PC-3 (cell line): Measurements from ENCODE around the gene PLXNA2. TPM values are rescaled to one million over a fixed set of nuclear protein-coding genes. Genes with fewer than 3 reads are reported as not detected.

Experiments
- ATAC-seq: fragments of 200-7000 bp; cut with Tn5 transposase; 2 replicates; pipeline ENCODE4 v1.9.1; 2020; ENCODE audit warnings: mild to moderate bottlenecking, moderate library complexity
- BruUV-seq: library from RNA; stranded (reverse); fragments of 400-500 nt; replicated peaks from 2 replicates; lab custom pipeline; 2021; lab: Mats Ljungman, UMichigan
- CTCF ChIA-PET: fragments of 300-600 bp; sonication (Branson Sonifier 250); formaldehyde crosslinking; loops from one replicate; lab custom pipeline; 2022; ENCODE audit warnings: antibody characterized with exemption; lab: Charles Lee
- POLR2A ChIA-PET: fragments of 300-600 bp; sonication (Branson Sonifier 250); formaldehyde crosslinking; loops from one replicate; lab custom pipeline; 2022; ENCODE audit warnings: antibody characterized with exemption; ENCODE audit not compliant: unreplicated experiment; lab: Charles Lee
- DNase-seq: peaks from one replicate; pipeline ENCODE4 v3.0.0-alpha.2; 2015
- H2AFZ ChIP-seq: fragments of 300-600 bp; sonication (generic); 2 replicates; pipeline ENCODE4 v1.6.0; 2016; ENCODE audit warnings: antibody characterized with exemption, low read length
- H3F3A ChIP-seq: fragments of 300-600 bp; sonication (generic); one replicate; pipeline ENCODE4 v1.6.0; 2017; ENCODE audit warnings: antibody characterized with exemption, low read length, control low read depth, mild to moderate bottlenecking; ENCODE audit not compliant: unreplicated experiment
- H3K27ac ChIP-seq: fragments of 300-600 bp; sonication (generic); 2 replicates; pipeline ENCODE4 v1.5.1; 2016; ENCODE audit warnings: mild to moderate bottlenecking, low read length
- H3K27me3 ChIP-seq: fragments of 300-600 bp; sonication (generic); 2 replicates; pipeline ENCODE4 v1.6.1; 2016; ENCODE audit warnings: low read length, mixed read lengths
- H3K36me3 ChIP-seq: fragments of 300-600 bp; sonication (generic); 2 replicates; pipeline ENCODE4 v1.6.1; 2016; ENCODE audit warnings: low read depth, mixed run types, low read length, mixed read lengths
- H3K4me1 ChIP-seq: fragments of 300-600 bp; sonication (generic); 2 replicates; pipeline ENCODE4 v1.5.1; 2016; ENCODE audit warnings: low read length; ENCODE audit not compliant: insufficient read depth
- H3K4me2 ChIP-seq: fragments of 300-600 bp; sonication (generic); 2 replicates; pipeline ENCODE4 v1.6.0; 2016; ENCODE audit warnings: low read length
- H3K4me3 ChIP-seq: fragments of 300-600 bp; sonication (generic); 2 replicates; pipeline ENCODE4 v1.5.1; 2016; ENCODE audit warnings: mild to moderate bottlenecking, low read length, mixed read lengths
- H3K79me2 ChIP-seq: fragments of 300-600 bp; sonication (generic); 2 replicates; pipeline ENCODE4 v1.6.1; 2017; ENCODE audit warnings: low read length, mixed read lengths
- H3K9ac ChIP-seq: fragments of 300-600 bp; sonication (generic); 2 replicates; pipeline ENCODE4 v1.6.0; 2016; ENCODE audit warnings: mild to moderate bottlenecking, low read length
- H3K9me2 ChIP-seq: fragments of 300-600 bp; sonication (generic); replicated peaks from 2 replicates; pipeline ENCODE4 v1.6.1; 2016; ENCODE audit warnings: mixed run types, low read length, mixed read lengths
- H3K9me3 ChIP-seq: fragments of 300-600 bp; sonication (generic); 2 replicates; pipeline ENCODE4 v1.6.1; 2016; ENCODE audit warnings: low read length, mixed read lengths
- H4K20me1 ChIP-seq: fragments of 300-600 bp; sonication (generic); 2 replicates; pipeline ENCODE4 v1.6.1; 2016; ENCODE audit warnings: low read length, mixed read lengths
- CTCF ChIP-seq: fragments of 300-600 bp; sonication (generic); conservative IDR thresholded peaks from 2 replicates; pipeline ENCODE4 v1.5.1; 2017; ENCODE audit warnings: antibody characterized with exemption, low read depth, mild to moderate bottlenecking, low read length
- EZH2 ChIP-seq: fragments of 300-600 bp; sonication (generic); IDR thresholded peaks from one replicate; pipeline ENCODE4 v1.6.1; 2017; ENCODE audit warnings: antibody characterized with exemption, mild to moderate bottlenecking, low read length; ENCODE audit not compliant: unreplicated experiment
- EZH2phosphoT487 ChIP-seq: fragments of 300-600 bp; sonication (generic); IDR thresholded peaks from 2 replicates; pipeline ENCODE4 v1.6.1; 2018; ENCODE audit warnings: mild to moderate bottlenecking, antibody characterized with exemption, low read length, borderline replicate concordance
- intact Hi-C: fragments of 100-400 bp; cut with micrococcal nuclease; formaldehyde crosslinking; loops from 2 replicates; pipeline ENCODE4 v1.9.0; 2023
- total RNA-seq: library from RNA; depleted of rRNA; stranded (reverse); fragments of >200 nt; gene quantifications from 2 replicates; pipeline ENCODE4 v1.2.3, GENCODE V29; 2014

Gene PLXNA2
- total RNA-seq, 1 experiment from 2014 or later: 16.2 TPM

- Histone ChIP-seq H3K9ac (no peak overlapping the region), H3K27me3 (no peaks in the 10 kb centered on the region), H2AFZ (no peak overlapping the region), H3K4me2 (no peak overlapping the region), H3K9me3 (no peaks in the 10 kb centered on the region), H3F3A (no peaks in the 10 kb centered on the region), H3K36me3 (peaks cover 4% of the 10 kb centered on the region; the same call in 1 of the 2 replicates), H3K4me1 (peaks cover 6% of the 10 kb centered on the region; the same call in 1 of the 2 replicates), H3K9me2 (no peaks in the 10 kb centered on the region), H3K4me3 (no peak overlapping the region), H4K20me1 (no peaks in the 10 kb centered on the region), H3K27ac (no peak overlapping the region), H3K79me2 (no peaks in the 10 kb centered on the region)
- ChIA-PET POLR2A (interaction anchor here (0.6 kb wide), 1 partner anchor 20 kb away, joined by 3 read pairs; no protein-coding TSS in a partner anchor), CTCF (interaction anchor here (0.5 to 0.6 kb wide), 2 partner anchors 20 to 194 kb away, joined by 3 read pairs; no protein-coding TSS in a partner anchor)
- no peak for DNase-seq
- ATAC-seq: no peak
- intact Hi-C loops: no loop called here
- TF ChIP-seq EZH2: no peak
- TF ChIP-seq EZH2phosphoT487: no peak
- no peak for TF ChIP-seq CTCF
- no TSS peak for BruUV-seq
Observed at GRCh38 chr1:208042041-208042615, 202.1 kb downstream of the PLXNA2 start.

DNA sequence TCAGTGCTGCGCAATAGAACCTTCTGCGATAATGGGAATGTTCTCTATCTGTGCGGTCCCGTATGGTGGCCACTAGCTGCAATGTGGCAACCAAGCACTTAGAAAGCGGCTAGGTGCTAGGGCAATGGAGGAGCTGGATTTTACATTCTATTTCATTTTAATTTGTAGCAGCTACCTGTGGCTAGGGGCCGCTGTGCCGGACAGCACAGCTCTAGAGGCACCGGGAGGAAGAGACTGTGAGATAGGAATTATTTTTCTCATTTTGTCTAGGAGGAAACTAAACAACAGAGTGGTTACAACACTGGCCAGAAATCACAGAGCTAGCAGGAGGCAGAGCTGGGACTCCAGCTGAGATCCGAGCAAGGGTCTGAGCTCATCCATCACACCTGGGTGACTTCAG, 202.7 kb downstream of the PLXNA2 start:
- TF ChIP-seq EZH2 (no peak), EZH2phosphoT487 (no peak), CTCF (no peak)
- ATAC-seq (no peak), DNase-seq (no peak)
- Histone ChIP-seq H3K9me2 (no peaks in the 10 kb centered on the region), H3K27ac (no peak overlapping the region), H3K4me3 (no peak overlapping the region), H3K9ac (no peak overlapping the region), H3K9me3 (no peaks in the 10 kb centered on the region), H3F3A (no peaks in the 10 kb centered on the region), H3K27me3 (no peaks in the 10 kb centered on the region), H3K36me3 (peaks cover 4% of the 10 kb centered on the region; the same call in 1 of the 2 replicates), H3K79me2 (no peaks in the 10 kb centered on the region), H2AFZ (no peak overlapping the region), H3K4me2 (no peak overlapping the region), H3K4me1 (peaks cover 6% of the 10 kb centered on the region; the same call in 1 of the 2 replicates), H4K20me1 (no peaks in the 10 kb centered on the region)
- POLR2A ChIA-PET: interaction anchor here (0.6 kb wide), 1 partner anchor 20 kb away, joined by 3 read pairs; no protein-coding TSS in a partner anchor
- CTCF ChIA-PET: interaction anchor here (0.6 kb wide), 1 partner anchor 195 kb away, joined by 3 read pairs; no protein-coding TSS in a partner anchor
- intact Hi-C loops: no loop called here
- no TSS peak for BruUV-seq

DNA sequence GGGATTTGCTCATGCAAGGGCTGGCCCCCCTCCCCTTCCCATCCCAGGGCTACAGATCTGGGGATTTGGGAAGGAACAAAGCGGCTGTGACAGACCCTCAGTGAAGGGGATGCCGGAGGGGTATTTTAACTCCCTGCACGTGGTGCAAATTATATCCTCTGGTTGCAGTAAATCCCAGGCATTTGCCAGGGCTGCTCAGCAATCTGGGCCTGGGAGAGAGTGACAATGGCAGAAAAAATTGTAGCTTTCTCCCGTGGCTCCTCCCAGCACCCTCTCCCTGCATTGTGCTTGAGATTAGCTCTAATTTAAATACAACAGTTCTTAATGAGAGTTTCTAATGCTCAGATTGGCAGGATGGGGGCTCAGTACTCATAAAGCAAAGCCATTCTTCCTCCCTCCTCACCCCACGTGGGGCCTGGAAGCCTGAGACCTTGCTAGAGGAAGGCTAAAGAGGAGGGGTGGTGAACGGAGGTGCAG, 203.3 kb downstream of the PLXNA2 start:
- Histone ChIP-seq H3K9ac (no peak overlapping the region), H3K79me2 (no peaks in the 10 kb centered on the region), H3K4me1 (0 out of 2 replicates have a peak, but pooled peaks cover under 1% of the 10 kb centered on the region), H3F3A (no peaks in the 10 kb centered on the region), H2AFZ (no peak overlapping the region), H3K9me3 (no peaks in the 10 kb centered on the region), H3K27me3 (no peaks in the 10 kb centered on the region), H3K4me2 (no peak overlapping the region), H3K4me3 (no peak overlapping the region), H3K36me3 (peaks cover 4% of the 10 kb centered on the region; the same call in 1 of the 2 replicates), H4K20me1 (no peaks in the 10 kb centered on the region), H3K9me2 (no peaks in the 10 kb centered on the region), H3K27ac (no peak overlapping the region)
- ChIA-PET CTCF (no interaction called here), POLR2A (no interaction called here)
- intact Hi-C loops: no loop called here
- TF ChIP-seq EZH2phosphoT487: no peak
- TF ChIP-seq EZH2: no peak
- TF ChIP-seq CTCF: no peak
- DNase-seq: no peak
- no TSS peak for BruUV-seq
- ATAC-seq: no peak
